DOHH2 (cell line): Measurements from ENCODE around the gene MRPL44.

Experiments used
- H3F3A ChIP-seq: fragments of 200-600 bp; sonication (generic), shearing (Covaris generic); 2 replicates; pipeline ENCODE4 v1.6.0; 2016; ENCODE audit warnings: antibody characterized with exemption, mild to moderate bottlenecking; ENCODE audit not compliant: control insufficient read depth, insufficient read depth
- H3K27ac ChIP-seq: fragments of 200-600 bp; sonication (generic); 2 replicates; pipeline ENCODE4 v1.5.1; 2014; ENCODE audit warnings: low read depth, mild to moderate bottlenecking, low read length, moderate library complexity
- H3K27me3 ChIP-seq: fragments of 200-600 bp; sonication (generic); 2 replicates; pipeline ENCODE4 v1.6.1; 2014; ENCODE audit warnings: mild to moderate bottlenecking, low read length, mixed read lengths; ENCODE audit not compliant: control insufficient read depth
- H3K36me3 ChIP-seq: fragments of 200-600 bp; sonication (generic); 2 replicates; pipeline ENCODE4 v1.6.1; 2014; ENCODE audit warnings: mild to moderate bottlenecking, low read length, moderate library complexity, mixed read lengths; ENCODE audit not compliant: control insufficient read depth
- H3K4me1 ChIP-seq: fragments of 200-600 bp; sonication (generic); 2 replicates; pipeline ENCODE4 v1.6.1; 2014; ENCODE audit warnings: mild to moderate bottlenecking, low read length, mixed read lengths; ENCODE audit not compliant: control insufficient read depth
- H3K4me2 ChIP-seq: fragments of 200-600 bp; sonication (generic); 2 replicates; pipeline ENCODE4 v1.6.0; 2014; ENCODE audit warnings: mild to moderate bottlenecking, low read length, moderate library complexity
- H3K4me3 ChIP-seq: fragments of 200-600 bp; sonication (generic); 2 replicates; pipeline ENCODE4 v1.5.1; 2014; ENCODE audit warnings: mild to moderate bottlenecking, low read length, mixed read lengths
- H3K79me2 ChIP-seq: fragments of 200-600 bp; sonication (generic); 2 replicates; pipeline ENCODE4 v1.6.1; 2014; ENCODE audit warnings: mild to moderate bottlenecking, low read length, mixed read lengths; ENCODE audit not compliant: control insufficient read depth
- H3K9me2 ChIP-seq: fragments of 200-600 bp; sonication (generic); replicated peaks from 2 replicates; pipeline ENCODE4 v1.6.1; 2014; ENCODE audit warnings: mild to moderate bottlenecking, low read length, mixed read lengths; ENCODE audit not compliant: control insufficient read depth
- H3K9me3 ChIP-seq: fragments of 200-600 bp; sonication (generic); 2 replicates; pipeline ENCODE4 v1.6.1; 2014; ENCODE audit warnings: antibody characterized with exemption, low read length, mixed read lengths; ENCODE audit not compliant: control insufficient read depth, insufficient read depth
- H4K20me1 ChIP-seq: fragments of 200-600 bp; sonication (generic); 2 replicates; pipeline ENCODE4 v1.6.0; 2014; ENCODE audit warnings: low read depth, mild to moderate bottlenecking, antibody characterized with exemption, low read length, moderate library complexity; ENCODE audit not compliant: control insufficient read depth, insufficient read depth
- CTCF ChIP-seq: fragments of 200-600 bp; sonication (generic); IDR thresholded peaks from one replicate; pipeline ENCODE4 v1.5.1; 2014; ENCODE audit warnings: antibody characterized with exemption, mild to moderate bottlenecking, low read depth, low read length; ENCODE audit not compliant: poor library complexity, severe bottlenecking
- EZH2phosphoT487 ChIP-seq: fragments of 200-600 bp; sonication (generic); IDR thresholded peaks from 2 replicates; pipeline ENCODE4 v1.6.1; 2017; ENCODE audit warnings: borderline replicate concordance, mild to moderate bottlenecking, antibody characterized with exemption, low read length, moderate library complexity, mixed read lengths

Gene MRPL44

GRCh38 chr2:223973606-223974005 lies 16.3 kb downstream of the MRPL44 start:
- Histone ChIP-seq H3K9me2 (no peaks in the 10 kb centered on the region), H3K36me3 (peaks cover 12% of the 10 kb centered on the region), H3F3A (peaks cover 10% of the 10 kb centered on the region), H3K4me1 (no peaks in the 10 kb centered on the region), H3K4me2 (no peak overlapping the region), H3K27me3 (no peaks in the 10 kb centered on the region), H4K20me1 (no peaks in the 10 kb centered on the region), H3K9me3 (no peaks in the 10 kb centered on the region), H3K79me2 (no peaks in the 10 kb centered on the region), H3K27ac (no peak overlapping the region), H3K4me3 (no peak overlapping the region)
- TF ChIP-seq CTCF = no peak
- TF ChIP-seq EZH2phosphoT487 = no peak

GRCh38 chr2:223976635-223977226 lies 19.5 kb downstream of the MRPL44 start:
- Histone ChIP-seq H3K4me1 (no peaks in the 10 kb centered on the region), H3K4me3 (no peak overlapping the region), H3K9me2 (no peaks in the 10 kb centered on the region), H3F3A (no peaks in the 10 kb centered on the region), H3K4me2 (no peak overlapping the region), H3K9me3 (no peaks in the 10 kb centered on the region), H3K27me3 (no peaks in the 10 kb centered on the region), H3K79me2 (no peaks in the 10 kb centered on the region), H4K20me1 (no peaks in the 10 kb centered on the region), H3K36me3 (no peaks in the 10 kb centered on the region), H3K27ac (no peak overlapping the region)
- TF ChIP-seq EZH2phosphoT487 = no peak
- no peak for TF ChIP-seq CTCF

DNA sequence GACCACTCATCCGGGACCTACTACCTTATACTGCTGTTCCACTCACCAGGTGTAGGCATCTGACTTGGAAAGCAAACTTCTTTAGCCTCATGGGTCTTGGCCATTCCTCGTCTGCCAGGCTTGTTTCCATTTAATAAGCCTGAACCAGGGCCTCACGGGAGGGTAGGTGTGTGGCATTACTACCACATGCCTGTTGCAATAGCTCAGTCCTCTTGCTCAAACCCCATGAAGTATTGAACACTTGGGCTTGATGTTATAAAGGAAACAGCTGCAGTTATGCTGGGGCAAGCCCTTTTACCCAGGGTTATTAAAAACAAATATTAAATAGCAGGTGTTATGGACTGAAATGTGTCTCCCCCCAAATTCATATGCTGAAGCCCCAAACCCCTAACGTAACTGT lies 21.2 kb downstream of the MRPL44 start:
- no peak overlapping the region for H3K4me2 ChIP-seq
- H3K4me3 ChIP-seq = no peak overlapping the region
- no peaks in the 10 kb centered on the region for H3F3A ChIP-seq
- no peaks in the 10 kb centered on the region for H3K27me3 ChIP-seq
- H3K36me3 ChIP-seq = no peaks in the 10 kb centered on the region
- H3K79me2 ChIP-seq = no peaks in the 10 kb centered on the region
- no peak overlapping the region for H3K27ac ChIP-seq
- no peak for TF ChIP-seq CTCF
- no peak for TF ChIP-seq EZH2phosphoT487
- no peaks in the 10 kb centered on the region for H3K4me1 ChIP-seq
- H3K9me3 ChIP-seq = no peaks in the 10 kb centered on the region
- no peaks in the 10 kb centered on the region for H3K9me2 ChIP-seq
- no peaks in the 10 kb centered on the region for H4K20me1 ChIP-seq
